Mesenchymal stem cell (in vitro differentiated cells and primary cell): ENCODE results near the gene SLC4A2.
A peak's percentile ranks its signal among the peaks of the same experiment; 100 is the strongest.

Source experiments
- DNase-seq: peaks from one replicate; pipeline ENCODE4 v3.0.0-alpha.2; 2013
- H2AFZ ChIP-seq: one replicate; pipeline ENCODE4 v1.6.1; 2013; ENCODE audit warnings: low read depth, mild to moderate bottlenecking, control low read depth, inconsistent platforms, low read length, moderate library complexity
- H2AK5ac ChIP-seq: 2 replicates; pipeline ENCODE4 v1.6.1; 2013; ENCODE audit warnings: low read length, moderate library complexity, mild to moderate bottlenecking, inconsistent platforms; ENCODE audit not compliant: severe bottlenecking
- H2BK120ac ChIP-seq: one replicate; pipeline ENCODE4 v1.6.1; 2013; ENCODE audit warnings: low read depth, mild to moderate bottlenecking, inconsistent platforms, low read length, moderate library complexity
- H2BK12ac ChIP-seq, 2 experiments: one replicate each; pipeline ENCODE4 v1.6.1; 2013; ENCODE audit warnings: inconsistent platforms in 2 of 2, low read length in 2 of 2, mild to moderate bottlenecking in 2 of 2, moderate library complexity in 2 of 2, control low read depth in 1 of 2
- H2BK15ac ChIP-seq: one replicate; pipeline ENCODE4 v1.6.1; 2013; ENCODE audit warnings: mild to moderate bottlenecking, low read depth, inconsistent platforms; ENCODE audit not compliant: poor library complexity, severe bottlenecking
- H2BK5ac ChIP-seq: 2 replicates; pipeline ENCODE4 v1.6.1; 2013; ENCODE audit warnings: low read depth, mild to moderate bottlenecking, low read length, control low read depth, inconsistent platforms; ENCODE audit not compliant: poor library complexity, severe bottlenecking
- H3K14ac ChIP-seq, 2 experiments: one replicate each; pipeline ENCODE4 v1.6.1; 2013; ENCODE audit warnings: inconsistent platforms in 2 of 2, low read length in 2 of 2, control low read depth in 1 of 2, mild to moderate bottlenecking in 1 of 2, moderate library complexity in 1 of 2
- H3K18ac ChIP-seq, 2 experiments: one replicate each; pipeline ENCODE4 v1.6.1; 2013; ENCODE audit warnings: inconsistent platforms in 2 of 2, low read length in 2 of 2, control low read depth in 1 of 2, low read depth in 1 of 2, mild to moderate bottlenecking in 1 of 2
- H3K23ac ChIP-seq, 2 experiments: one replicate each; pipeline ENCODE4 v1.6.1; 2013; ENCODE audit warnings: inconsistent platforms in 2 of 2, low read length in 2 of 2, mild to moderate bottlenecking in 2 of 2, moderate library complexity in 2 of 2, control low read depth in 1 of 2
- H3K27ac ChIP-seq: 2 replicates; pipeline ENCODE4 v1.5.1; 2013; ENCODE audit warnings: mild to moderate bottlenecking, moderate library complexity, low read length, control low read depth, inconsistent platforms; ENCODE audit not compliant: poor library complexity, severe bottlenecking
- H3K27me3 ChIP-seq, 2 experiments: 2 replicates each; pipeline versions ENCODE4 v1.6.1 to v1.7.0; 2013; ENCODE audit warnings: low read length in 2 of 2, mild to moderate bottlenecking in 2 of 2, moderate library complexity in 2 of 2, control low read depth in 1 of 2, inconsistent platforms in 1 of 2; ENCODE audit not compliant: control insufficient read depth in 1 of 2, insufficient read depth in 1 of 2
- H3K36me3 ChIP-seq, 2 experiments: 2 replicates each; pipeline versions ENCODE4 v1.6.1 to v1.7.0; 2013; ENCODE audit warnings: low read length in 2 of 2, control low read depth in 1 of 2, inconsistent platforms in 1 of 2, low read depth in 1 of 2, mild to moderate bottlenecking in 1 of 2; ENCODE audit not compliant: insufficient read depth in 2 of 2, control insufficient read depth in 1 of 2
- H3K4ac ChIP-seq, 2 experiments: one replicate each; pipeline ENCODE4 v1.6.1; 2013; ENCODE audit warnings: inconsistent platforms in 2 of 2, low read length in 2 of 2, mild to moderate bottlenecking in 2 of 2, moderate library complexity in 2 of 2, control low read depth in 1 of 2, low read depth in 1 of 2
- H3K4me1 ChIP-seq: 2 replicates; pipeline ENCODE4 v1.6.1; 2013; ENCODE audit warnings: low read depth, low read length, control low read depth; ENCODE audit not compliant: control insufficient read depth, insufficient read depth
- H3K4me2 ChIP-seq: 2 replicates; pipeline ENCODE4 v1.6.1; 2013; ENCODE audit warnings: low read length, mild to moderate bottlenecking, inconsistent platforms; ENCODE audit not compliant: poor library complexity, severe bottlenecking
- H3K4me3 ChIP-seq, 2 experiments: 2 replicates each; pipeline versions ENCODE4 v1.5.1 to v1.7.0; 2013; ENCODE audit warnings: low read length in 2 of 2, mild to moderate bottlenecking in 2 of 2, control low read depth in 1 of 2, low read depth in 1 of 2; ENCODE audit not compliant: insufficient read depth in 1 of 2
- H3K79me1 ChIP-seq: replicated peaks from 2 replicates; pipeline ENCODE4 v1.6.1; 2013; ENCODE audit warnings: mild to moderate bottlenecking, control low read depth, low read length, inconsistent platforms; ENCODE audit not compliant: poor library complexity, severe bottlenecking
- H3K9ac ChIP-seq: 2 replicates; pipeline ENCODE4 v1.7.0; 2013; ENCODE audit warnings: mild to moderate bottlenecking, low read length, moderate library complexity
- H3K9me3 ChIP-seq: 2 replicates; pipeline ENCODE4 v1.7.0; 2013; ENCODE audit warnings: mild to moderate bottlenecking, low read length; ENCODE audit not compliant: control insufficient read depth
- H4K8ac ChIP-seq: one replicate; pipeline ENCODE4 v1.6.1; 2013; ENCODE audit warnings: inconsistent platforms, mild to moderate bottlenecking, low read length, moderate library complexity
- H4K91ac ChIP-seq: one replicate; pipeline ENCODE4 v1.6.1; 2013; ENCODE audit warnings: mild to moderate bottlenecking, low read length, inconsistent platforms
- WGBS: methylation state at CpG from one replicate; pipeline ENCODE4 v1.1.7; 2013; ENCODE audit warnings: mixed read lengths; 5-methylcytosine and 5-hydroxymethylcytosine counted together

The SLC4A2 gene

DNA sequence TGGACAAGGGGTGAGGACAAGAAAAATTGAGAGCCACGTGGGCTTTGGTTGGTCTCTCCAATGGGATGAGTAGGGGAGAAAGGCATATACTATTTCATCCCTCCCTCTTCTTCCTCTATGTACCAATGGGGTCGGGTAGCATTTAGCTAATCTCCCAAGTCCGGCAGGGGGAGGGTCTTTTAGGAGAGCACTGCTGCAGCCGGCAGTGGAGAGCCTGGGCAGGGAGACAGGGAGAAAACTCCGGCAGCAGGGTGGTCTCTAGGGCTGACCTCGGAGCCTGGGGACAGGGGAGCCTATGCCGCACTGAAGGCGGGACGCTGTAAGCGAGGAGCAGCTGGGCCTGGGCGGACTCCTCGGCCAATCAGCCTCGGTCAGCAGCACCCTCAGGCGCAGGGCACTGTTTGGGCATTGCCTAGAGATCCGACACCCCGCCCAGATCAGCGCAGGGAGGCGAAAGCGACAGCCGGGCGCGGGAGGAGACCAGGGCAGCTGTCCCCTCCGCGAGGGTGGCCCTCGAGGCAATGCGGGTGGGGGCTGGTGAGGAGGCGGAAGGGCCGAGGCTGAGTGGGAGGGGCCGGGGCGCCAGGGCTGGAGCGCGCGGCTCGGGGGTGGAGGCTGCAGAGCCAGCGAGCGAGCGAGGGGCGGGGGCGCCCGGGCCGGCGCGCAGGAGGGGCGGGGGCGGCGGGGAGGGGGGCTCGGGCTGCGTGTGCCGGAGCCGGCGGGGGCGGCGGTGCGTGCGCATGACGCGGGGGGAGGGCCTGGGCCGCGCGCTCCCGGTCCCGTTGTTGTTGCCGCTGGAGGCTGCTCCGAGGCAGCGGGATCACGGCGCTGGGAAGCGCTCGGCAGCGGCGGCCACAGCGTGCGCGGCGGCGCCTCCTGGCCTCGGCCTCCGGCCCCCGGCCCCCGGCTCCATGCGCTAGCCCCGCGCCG is 26.6 kb downstream of the SLC4A2 start, which contains the start of gene AGAP3:
Gene AGAP3 (plus strand): TSS at position 785 of the 930 bp plus-strand sequence. CDS start 267 bp downstream, outside the sequence.
- Histone ChIP-seq H4K91ac (peak within 1 kb of the TSS; percentile 54), H3K27me3 (no peaks in the 10 kb centered on the region), H3K79me1 (peaks cover 2% of the 10 kb centered on the region), H2AK5ac (no peak within 1 kb of the TSS), H3K4me2 (peak within 1 kb of the TSS; percentile 76), H3K9me3 (no peaks in the 10 kb centered on the region), H3K18ac (peak within 1 kb of the TSS; percentile 93 to 99), H3K36me3 (peaks cover 0 to 14% of the 10 kb centered on the region in 2 experiments), H2AFZ (peak within 1 kb of the TSS; percentile 73), H3K4me1 (peaks cover 50% of the 10 kb centered on the region), H3K4ac (peak within 1 kb of the TSS; percentile 88 to 98), H4K8ac (peak within 1 kb of the TSS; percentile 88), H3K4me3 (peak within 1 kb of the TSS; percentile 76 to 94), H3K14ac (peak within 1 kb of the TSS in 1 of 2 experiments; percentile 99), H2BK15ac (peak within 1 kb of the TSS; percentile 98), H3K9ac (peak within 1 kb of the TSS; percentile 94), H3K23ac (peak within 1 kb of the TSS in 1 of 2 experiments; percentile 94), H2BK5ac (no peak within 1 kb of the TSS), H2BK12ac (peak within 1 kb of the TSS; percentile 78 to 94), H2BK120ac (peak within 1 kb of the TSS; percentile 39), H3K27ac (peak within 1 kb of the TSS; percentile 80)
- WGBS: under 1% methylated on average over 38 of the region's 84 CpGs
- peak; percentile 86 for DNase-seq

DNA sequence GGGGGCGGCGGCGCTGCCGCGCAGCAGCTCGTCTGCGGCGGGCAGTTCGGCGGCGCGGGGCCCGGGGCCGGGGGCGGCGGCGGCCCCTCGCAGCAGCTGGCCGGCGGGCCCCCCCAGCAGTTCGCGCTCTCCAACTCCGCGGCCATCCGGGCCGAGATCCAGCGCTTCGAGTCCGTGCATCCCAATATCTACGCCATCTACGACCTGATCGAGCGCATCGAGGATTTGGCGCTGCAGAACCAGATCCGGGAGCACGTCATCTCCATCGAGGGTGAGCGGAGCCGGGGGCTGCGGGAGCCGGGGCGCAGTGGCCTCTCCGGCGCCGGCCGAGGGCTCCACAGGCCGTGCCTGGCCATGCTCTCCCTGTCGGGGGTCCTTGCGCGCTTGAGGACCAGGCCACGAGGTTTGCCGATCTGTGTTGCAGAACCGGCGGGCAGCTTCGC is 27.4 kb downstream of the SLC4A2 start:
- peak overlapping the region; percentile 93 to 96 for H3K18ac ChIP-seq
- peak overlapping the region; percentile 76 to 94 for H3K4me3 ChIP-seq
- no peak overlapping the region for H2AK5ac ChIP-seq
- peak overlapping the region; percentile 39 for H2BK120ac ChIP-seq
- under 1% methylated on average over 35 of the region's 56 CpGs for WGBS
- H2BK15ac ChIP-seq: peak overlapping the region; percentile 98
- H3K27me3 ChIP-seq: no peaks in the 10 kb centered on the region
- no peaks in the 10 kb centered on the region for H3K9me3 ChIP-seq
- H3K36me3 ChIP-seq: peaks cover 2 to 12% of the 10 kb centered on the region in 2 experiments
- peak overlapping the region; percentile 94 for H3K9ac ChIP-seq
- H2BK12ac ChIP-seq: peak overlapping the region in 1 of 2 experiments; percentile 45
- no peak overlapping the region for H2AFZ ChIP-seq
- peak overlapping the region; percentile 16 for H4K8ac ChIP-seq
- peak overlapping the region; percentile 30 for H3K27ac ChIP-seq
- H3K4ac ChIP-seq: peak overlapping the region; percentile 38 to 94
- H3K4me1 ChIP-seq: peaks cover 43% of the 10 kb centered on the region
- no peak overlapping the region for H2BK5ac ChIP-seq
- no peak overlapping the region for H3K23ac ChIP-seq
- H3K79me1 ChIP-seq: peaks cover 2% of the 10 kb centered on the region
- peak overlapping the region; percentile 69 for H3K4me2 ChIP-seq
- peak; percentile 51 for DNase-seq
- peak overlapping the region in 1 of 2 experiments; percentile 99 for H3K14ac ChIP-seq
- peak overlapping the region; percentile 54 for H4K91ac ChIP-seq

DNA sequence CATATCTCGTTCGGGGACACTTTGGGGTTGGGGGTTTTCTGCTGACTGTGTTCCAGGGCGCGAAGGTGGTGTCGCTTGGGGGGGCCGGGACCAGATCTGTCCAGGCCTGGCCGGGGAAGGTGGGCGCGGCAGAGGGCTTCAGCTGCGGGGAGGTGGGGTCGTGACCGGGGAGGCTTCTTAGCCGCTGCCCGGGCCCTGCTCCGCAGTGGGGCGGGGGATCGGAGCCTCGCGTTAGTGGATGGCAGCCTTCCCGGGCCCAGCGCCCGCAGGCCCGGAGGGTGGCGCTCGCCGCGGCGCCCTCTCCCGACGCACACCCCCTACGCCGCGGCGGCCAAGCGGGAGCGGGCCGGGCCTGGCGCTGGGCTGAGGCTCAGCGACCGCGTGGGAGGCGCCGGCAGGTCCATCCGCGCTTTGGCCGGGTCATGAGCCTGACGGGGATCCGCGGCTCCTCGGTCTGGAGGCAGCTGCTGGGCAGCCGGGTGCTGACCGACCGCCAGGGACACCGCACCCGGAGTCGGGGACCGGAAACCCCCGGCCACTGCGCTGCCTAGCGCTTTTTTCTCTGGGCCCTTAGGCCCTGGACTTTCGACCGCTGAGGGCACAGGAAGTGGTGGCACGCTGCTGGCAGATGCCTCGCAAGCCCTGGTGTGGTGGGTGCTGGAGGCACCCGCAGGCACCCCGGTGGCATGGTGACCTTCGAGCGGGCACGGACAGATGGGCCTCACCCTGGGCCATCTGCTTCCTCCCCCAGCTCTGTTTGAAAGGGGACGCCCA is 28.0 kb downstream of the SLC4A2 start:
- H3K4me1 ChIP-seq: peaks cover 40% of the 10 kb centered on the region
- no peak overlapping the region for H2AK5ac ChIP-seq
- no peak overlapping the region for H2AFZ ChIP-seq
- peak; percentile 49 for DNase-seq
- peak overlapping the region in 1 of 2 experiments; percentile 99 for H3K14ac ChIP-seq
- peak overlapping the region; percentile 16 for H4K8ac ChIP-seq
- H3K4me3 ChIP-seq: peak overlapping the region; percentile 76 to 94
- H3K9me3 ChIP-seq: no peaks in the 10 kb centered on the region
- H3K4me2 ChIP-seq: peak overlapping the region; percentile 69
- peak overlapping the region; percentile 54 for H4K91ac ChIP-seq
- H3K79me1 ChIP-seq: peaks cover 2% of the 10 kb centered on the region
- peak overlapping the region in 1 of 2 experiments; percentile 29 for H3K23ac ChIP-seq
- under 1% methylated on average over 63 of the region's 70 CpGs for WGBS
- H3K9ac ChIP-seq: peak overlapping the region; percentile 94
- H2BK15ac ChIP-seq: peak overlapping the region; percentile 98
- peaks cover 5 to 13% of the 10 kb centered on the region in 2 experiments for H3K36me3 ChIP-seq
- peak overlapping the region; percentile 93 to 96 for H3K18ac ChIP-seq
- H2BK120ac ChIP-seq: no peak overlapping the region
- H3K4ac ChIP-seq: peak overlapping the region; percentile 38 to 94
- no peak overlapping the region for H2BK5ac ChIP-seq
- H2BK12ac ChIP-seq: peak overlapping the region in 1 of 2 experiments; percentile 64
- peak overlapping the region; percentile 47 for H3K27ac ChIP-seq
- no peaks in the 10 kb centered on the region for H3K27me3 ChIP-seq
